GM10248 (cell line): Measurements from ENCODE around the gene KPTN.

Experiments used
- CTCF ChIA-PET: fragments of 300-600 bp; sonication (Branson Sonifier 250); formaldehyde crosslinking; extraction: SDS; loops from one replicate; lab custom pipeline; 2021; ENCODE audit warnings: antibody characterized with exemption; lab: Yijun Ruan, JAX
- POLR2A ChIA-PET: fragments of 350-650 bp; sonication (Branson Sonifier 250); formaldehyde crosslinking; extraction: SDS; loops from one replicate; lab custom pipeline; 2020; ENCODE audit warnings: antibody characterized with exemption; lab: Yijun Ruan, JAX
- DNase-seq: peaks from one replicate; pipeline ENCODE4 v3.0.0; 2012; ENCODE audit errors: extremely low spot score
- CTCF ChIP-seq: IDR thresholded peaks from 2 replicates; pipeline ENCODE4 v1.5.1; 2012; ENCODE audit warnings: mild to moderate bottlenecking, low read depth; ENCODE audit errors: extremely low read depth, missing control alignments, control extremely low read depth

The KPTN gene

DNA sequence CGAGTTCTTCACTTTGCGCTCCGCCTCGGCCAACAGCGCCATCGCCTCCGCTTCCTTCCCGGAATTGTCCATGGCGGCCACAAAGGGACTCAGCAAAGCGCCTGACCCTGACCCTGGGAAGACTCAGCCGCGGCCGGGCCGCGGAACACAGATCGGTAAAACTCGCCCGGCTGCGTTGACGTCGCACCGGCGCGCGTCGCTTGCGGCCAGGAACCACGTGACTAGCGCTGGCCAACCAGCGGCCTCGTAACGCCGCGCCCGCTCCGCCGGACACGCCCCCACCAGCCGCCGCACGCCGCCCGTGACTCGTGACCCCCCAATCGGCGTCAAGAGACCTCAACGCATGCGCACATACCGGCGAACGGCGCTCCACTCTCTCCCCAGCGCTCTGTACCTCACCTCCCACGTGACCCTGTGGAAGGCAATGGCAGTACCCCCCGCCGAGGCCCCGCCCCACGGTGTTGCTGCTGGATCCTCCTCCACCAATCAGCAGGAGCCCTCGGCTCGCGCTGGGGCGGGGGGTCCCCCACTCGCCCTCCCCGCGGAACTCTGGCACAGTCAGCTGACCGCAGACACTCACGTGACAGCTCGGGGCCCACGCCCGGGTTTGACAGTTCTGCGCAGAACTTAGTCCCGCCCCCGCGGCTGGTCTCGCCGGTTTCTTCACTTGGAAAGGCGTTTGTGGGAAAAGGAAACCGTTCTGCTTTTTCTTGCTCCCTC lies 31.0 kb upstream of the KPTN start, which contains the start of gene NAPA:
Gene NAPA (minus strand): TSS at position 195 of the 720 bp plus-strand sequence. CDS start 123 bp downstream, at position 72.
- POLR2A ChIA-PET = interaction anchor here (0.6 to 0.7 kb wide), 2 partner anchors 21 to 571 kb away, joined by 3 read pairs; no protein-coding TSS in a partner anchor
- CTCF ChIA-PET = interaction anchor here (0.6 to 2.6 kb wide), 31 partner anchors 9 to 230 kb away, joined by 3 to 21 read pairs (median 5); partner anchors contain the start of genes DHX34, KPTN and NOP53
- TF ChIP-seq CTCF = no peak
- peak; percentile 99 for DNase-seq

DNA sequence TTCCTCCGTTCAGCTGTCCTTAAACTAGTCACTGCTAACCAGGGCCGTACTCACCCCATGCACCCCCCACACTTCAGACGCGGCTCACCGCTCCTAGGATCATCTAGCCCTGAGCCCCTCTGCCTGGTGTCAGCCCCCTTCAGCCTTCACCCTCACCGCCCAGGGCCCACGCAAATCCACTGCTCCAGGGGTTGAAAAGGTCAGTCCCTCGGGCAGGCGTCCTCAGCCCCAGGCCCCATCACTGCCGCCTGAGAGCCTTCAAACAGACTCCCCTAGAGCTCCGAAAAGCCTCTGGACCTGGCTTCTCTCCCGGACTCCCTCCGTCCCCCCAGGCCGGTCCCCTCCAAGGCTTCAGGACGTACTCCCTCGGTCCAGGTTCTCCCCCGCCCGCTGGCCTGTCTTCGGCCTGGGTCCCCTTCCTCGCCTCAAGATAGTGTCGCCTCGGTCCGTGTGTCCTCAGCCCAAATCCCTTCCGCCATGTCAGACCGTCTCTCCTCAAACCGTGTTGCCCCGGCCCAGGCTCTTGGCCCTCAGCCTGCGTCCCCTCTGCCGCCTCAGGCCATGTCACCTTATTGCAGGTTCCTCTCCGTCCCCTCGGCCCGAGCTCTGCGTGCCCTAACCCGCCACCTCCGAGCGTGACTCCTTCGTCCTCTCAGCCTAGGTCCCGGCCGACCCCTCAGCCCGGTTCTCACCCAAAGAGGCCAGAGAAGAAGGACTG lies 30.3 kb upstream of the KPTN start:
- ChIA-PET CTCF (interaction anchor here (0.8 to 2.6 kb wide), 7 partner anchors 10 to 186 kb away, joined by 3 to 21 read pairs (median 7); partner anchors contain the start of gene KPTN), POLR2A (no interaction called here)
- TF ChIP-seq CTCF = no peak
- DNase-seq = no peak

GRCh38 chr19:47512948-47513319 lies 28.9 kb upstream of the KPTN start:
- DNase-seq = no peak
- ChIA-PET POLR2A (interaction anchor here (0.6 to 1.5 kb wide), 2 partner anchors 14 to 62 kb away, joined by 3 to 8 read pairs; no protein-coding TSS in a partner anchor), CTCF (interaction anchor here (1.3 kb wide), 1 partner anchor 29 kb away, joined by 4 read pairs; the partner anchor contains the start of gene KPTN)
- TF ChIP-seq CTCF = no peak

DNA sequence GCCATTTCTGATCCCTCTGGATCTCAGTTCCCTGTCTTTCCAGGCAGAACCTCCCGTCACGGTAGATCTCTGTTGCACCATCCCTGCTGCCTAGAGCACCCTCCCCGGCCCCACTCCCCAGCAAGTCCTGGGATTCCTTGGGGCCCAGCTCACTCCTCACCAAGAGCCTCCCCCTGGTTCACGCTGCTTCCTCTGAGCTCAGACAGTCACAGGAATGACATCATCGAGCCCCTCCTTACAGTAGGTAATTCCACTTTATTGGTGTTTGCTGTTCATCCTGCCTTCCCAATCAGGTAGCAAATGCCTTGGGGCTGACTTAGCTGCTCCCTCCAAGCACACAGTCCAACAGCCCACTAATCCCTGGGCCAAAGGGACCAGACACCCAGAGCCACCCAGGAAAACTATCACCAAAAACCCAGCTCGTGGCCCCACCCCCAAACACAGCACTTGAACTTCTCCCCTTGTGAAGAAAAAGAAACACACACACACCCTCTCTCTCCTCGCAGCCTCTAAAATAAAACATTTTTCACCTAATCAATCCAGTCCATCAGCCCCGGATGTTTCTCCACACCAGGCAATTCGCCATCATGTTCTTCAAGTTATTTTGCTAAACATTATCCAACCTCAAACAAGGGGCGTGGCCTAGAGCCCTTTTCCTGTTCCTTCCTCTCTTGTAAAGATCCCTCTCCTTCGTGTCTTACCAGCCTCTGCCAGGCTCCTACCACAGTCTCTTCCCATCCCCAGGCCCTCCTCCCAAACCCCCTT lies 28.3 kb upstream of the KPTN start:
- no peak for TF ChIP-seq CTCF
- POLR2A ChIA-PET = interaction anchor here (0.6 to 1.5 kb wide), 2 partner anchors 8 to 13 kb away, joined by 3 to 7 read pairs; no protein-coding TSS in a partner anchor
- CTCF ChIA-PET = interaction anchor here (3.1 to 3.2 kb wide), 2 partner anchors 28 to 75 kb away, joined by 14 to 17 read pairs; partner anchors contain the start of gene KPTN
- DNase-seq = no peak

DNA sequence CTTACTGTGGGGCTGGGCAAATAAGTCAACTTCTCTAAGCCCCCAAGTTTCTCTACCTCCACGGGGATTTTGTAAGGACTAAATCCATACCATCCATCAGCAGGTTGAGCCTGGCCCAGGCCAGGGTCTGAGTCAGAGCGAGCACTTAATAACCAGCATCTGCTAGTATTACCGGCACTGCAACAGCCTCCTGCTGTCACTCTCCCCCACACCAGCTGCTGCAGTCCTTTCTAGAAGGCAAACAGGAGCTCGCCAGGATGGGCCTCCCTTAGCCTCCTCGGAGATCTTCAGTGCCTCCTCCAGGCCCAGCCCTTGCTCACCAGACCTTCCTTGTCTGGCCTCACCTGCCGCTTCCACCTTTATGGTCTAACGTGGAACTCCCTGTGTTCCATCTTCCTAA lies 27.7 kb upstream of the KPTN start:
- CTCF ChIA-PET = interaction anchor here (1.3 to 3.2 kb wide), 4 partner anchors 10 to 74 kb away, joined by 3 to 17 read pairs (median 10); partner anchors contain the start of gene KPTN
- TF ChIP-seq CTCF = no peak
- DNase-seq = no peak
- POLR2A ChIA-PET = interaction anchor here (0.6 to 1.5 kb wide), 2 partner anchors 9 to 12 kb away, joined by 3 to 7 read pairs; no protein-coding TSS in a partner anchor
